ENCODE measurements around the gene IGF2. TPM values are rescaled to one million over a fixed set of nuclear protein-coding genes. Genes with fewer than 3 reads are reported as not detected.

Gene IGF2
- total and polyA plus RNA-seq, 2 donors: 86.5 to 362 TPM

GRCh38 chr11:2165571-2165970 is 26.4 kb upstream of the IGF2 start:
- Histone ChIP-seq H3K4me1 (ENCODE audit: insufficient read depth) (no peaks in the 10 kb centered on the region), H3K27ac (ENCODE audit: low read depth) (no peak overlapping the region), H3K36me3 (ENCODE audit: insufficient read depth) (no peaks in the 10 kb centered on the region), H3K4me3 (ENCODE audit: low read depth, low read length) (no peak overlapping the region)
- WGBS: 84% methylated on average over 13 of the region's 13 CpGs
- DNase-seq (ENCODE audit: extremely low spot score): no peak

- Histone ChIP-seq H3K4me3 (ENCODE audit: low read depth, low read length) (no peak overlapping the region), H3K27ac (ENCODE audit: low read depth) (no peak overlapping the region), H3K4me1 (ENCODE audit: insufficient read depth) (no peaks in the 10 kb centered on the region), H3K36me3 (ENCODE audit: insufficient read depth) (no peaks in the 10 kb centered on the region)
- 80% methylated on average over 20 of the region's 20 CpGs for WGBS
- DNase-seq (ENCODE audit: extremely low spot score): no peak
These were observed 25.8 kb upstream of the IGF2 start for GRCh38 chr11:2164861-2165555.

GRCh38 chr11:2164081-2164480 is 24.9 kb upstream of the IGF2 start:
- no peaks in the 10 kb centered on the region for H3K4me1 ChIP-seq (ENCODE audit: insufficient read depth)
- 87% methylated on average over 22 of the region's 22 CpGs for WGBS
- no peak overlapping the region for H3K27ac ChIP-seq (ENCODE audit: low read depth)
- no peak overlapping the region for H3K4me3 ChIP-seq (ENCODE audit: low read depth, low read length)
- H3K36me3 ChIP-seq (ENCODE audit: insufficient read depth): no peaks in the 10 kb centered on the region
- DNase-seq (ENCODE audit: extremely low spot score): no peak

- no peak for DNase-seq (ENCODE audit: extremely low spot score)
- no peak overlapping the region for H3K27ac ChIP-seq (ENCODE audit: low read depth)
- 75% methylated on average over 12 of the region's 12 CpGs for WGBS
- no peaks in the 10 kb centered on the region for H3K36me3 ChIP-seq (ENCODE audit: insufficient read depth)
- H3K4me3 ChIP-seq (ENCODE audit: low read depth, low read length): no peak overlapping the region
- no peaks in the 10 kb centered on the region for H3K4me1 ChIP-seq (ENCODE audit: insufficient read depth)
These were observed 24.3 kb upstream of the IGF2 start for GRCh38 chr11:2163428-2163978.

GRCh38 chr11:2160736-2161259 is 21.6 kb upstream of the IGF2 start, which contains the start of gene INS:
TSS of gene INS (minus strand) at chr11:2161209. CDS start at chr11:2160971, 238 bp downstream.
- DNase-seq (ENCODE audit: extremely low spot score): no peak
- Histone ChIP-seq H3K27ac (ENCODE audit: low read depth) (no peak within 1 kb of the TSS), H3K4me3 (ENCODE audit: low read depth, low read length) (no peak within 1 kb of the TSS), H3K36me3 (ENCODE audit: insufficient read depth) (no peaks in the 10 kb centered on the region), H3K4me1 (ENCODE audit: insufficient read depth) (no peaks in the 10 kb centered on the region)
- 84% methylated on average over 13 of the region's 13 CpGs for WGBS

GRCh38 chr11:2159536-2160413 is 20.6 kb upstream of the IGF2 start:
- Histone ChIP-seq H3K4me1 (ENCODE audit: insufficient read depth) (no peaks in the 10 kb centered on the region), H3K4me3 (ENCODE audit: low read depth, low read length) (no peak overlapping the region), H3K27ac (ENCODE audit: low read depth) (no peak overlapping the region), H3K36me3 (ENCODE audit: insufficient read depth) (no peaks in the 10 kb centered on the region)
- 82% methylated on average over 36 of the region's 36 CpGs for whole genome bisulfite sequencing
- no peak for DNase-seq (ENCODE audit: extremely low spot score)

GRCh38 chr11:2158966-2159365 is 19.8 kb upstream of the IGF2 start:
- no peak overlapping the region for H3K4me3 ChIP-seq (ENCODE audit: low read depth, low read length)
- H3K27ac ChIP-seq (ENCODE audit: low read depth): no peak overlapping the region
- no peak for DNase-seq (ENCODE audit: extremely low spot score)
- WGBS: 86% methylated on average over 10 of the region's 10 CpGs
- no peaks in the 10 kb centered on the region for H3K4me1 ChIP-seq (ENCODE audit: insufficient read depth)
- H3K36me3 ChIP-seq (ENCODE audit: insufficient read depth): no peaks in the 10 kb centered on the region

GRCh38 chr11:2158296-2158737 is 19.1 kb upstream of the IGF2 start:
- WGBS: 50% methylated on average over 13 of the region's 13 CpGs
- H3K27ac ChIP-seq (ENCODE audit: low read depth): no peak overlapping the region
- H3K4me1 ChIP-seq (ENCODE audit: insufficient read depth): no peaks in the 10 kb centered on the region
- H3K36me3 ChIP-seq (ENCODE audit: insufficient read depth): no peaks in the 10 kb centered on the region
- DNase-seq (ENCODE audit: extremely low spot score): no peak
- H3K4me3 ChIP-seq (ENCODE audit: low read depth, low read length): no peak overlapping the region

- WGBS: 78% methylated on average over 18 of the region's 18 CpGs
- H3K27ac ChIP-seq (ENCODE audit: low read depth): no peak overlapping the region
- no peaks in the 10 kb centered on the region for H3K36me3 ChIP-seq (ENCODE audit: insufficient read depth)
- DNase-seq (ENCODE audit: extremely low spot score): no peak
- no peaks in the 10 kb centered on the region for H3K4me1 ChIP-seq (ENCODE audit: insufficient read depth)
- H3K4me3 ChIP-seq (ENCODE audit: low read depth, low read length): no peak overlapping the region
These were observed 18.3 kb upstream of the IGF2 start for GRCh38 chr11:2157294-2158040.

GRCh38 chr11:2156416-2157182 is 17.4 kb upstream of the IGF2 start:
- no peak overlapping the region for H3K4me3 ChIP-seq (ENCODE audit: low read depth, low read length)
- 35% methylated on average over 19 of the region's 19 CpGs for WGBS
- no peaks in the 10 kb centered on the region for H3K36me3 ChIP-seq (ENCODE audit: insufficient read depth)
- no peaks in the 10 kb centered on the region for H3K4me1 ChIP-seq (ENCODE audit: insufficient read depth)
- H3K27ac ChIP-seq (ENCODE audit: low read depth): no peak overlapping the region
- DNase-seq (ENCODE audit: extremely low spot score): no peak

GRCh38 chr11:2155511-2155910 is 16.3 kb upstream of the IGF2 start:
- Histone ChIP-seq H3K27ac (ENCODE audit: low read depth) (no peak overlapping the region), H3K4me1 (ENCODE audit: insufficient read depth) (no peaks in the 10 kb centered on the region), H3K4me3 (ENCODE audit: low read depth, low read length) (no peak overlapping the region), H3K36me3 (ENCODE audit: insufficient read depth) (no peaks in the 10 kb centered on the region)
- WGBS: 79% methylated on average over 29 of the region's 29 CpGs
- DNase-seq (ENCODE audit: extremely low spot score): no peak

GRCh38 chr11:2154889-2155288 is 15.7 kb upstream of the IGF2 start:
- Histone ChIP-seq H3K4me1 (ENCODE audit: insufficient read depth) (no peaks in the 10 kb centered on the region), H3K27ac (ENCODE audit: low read depth) (no peak overlapping the region), H3K36me3 (ENCODE audit: insufficient read depth) (no peaks in the 10 kb centered on the region), H3K4me3 (ENCODE audit: low read depth, low read length) (no peak overlapping the region)
- 87% methylated on average over 17 of the region's 17 CpGs for WGBS
- DNase-seq (ENCODE audit: extremely low spot score): no peak
